ENCODE data around the gene IGF2R. TPM values are rescaled to one million over a fixed set of nuclear protein-coding genes. Genes with fewer than 3 reads are reported as not detected.

Gene IGF2R
- total RNA-seq, 1 donor from 2014 or later, result 73.4 TPM

DNA sequence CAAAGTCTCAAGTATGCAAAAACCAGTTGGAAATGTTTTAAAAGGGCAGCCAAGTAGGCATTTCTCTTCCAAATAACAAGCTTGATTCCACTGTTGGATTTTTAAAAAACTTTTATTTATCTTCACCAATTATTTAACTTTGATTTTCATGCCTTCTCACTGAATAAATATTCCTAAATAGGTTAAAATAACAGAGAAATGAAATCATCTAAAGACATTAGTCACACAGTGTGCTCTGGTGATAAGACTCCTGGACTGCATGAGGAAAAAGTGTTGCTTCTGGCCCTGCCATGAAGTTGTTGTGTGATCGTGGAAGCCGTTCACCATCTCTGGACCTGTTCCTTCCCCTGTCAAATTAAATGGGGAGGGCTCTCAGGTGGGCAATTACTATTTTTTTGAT, 33.8 kb upstream of the IGF2R start:
- no peaks in the 10 kb centered on the region for H3K27me3 ChIP-seq
- no peak overlapping the region for H3K27ac ChIP-seq
- no peaks in the 10 kb centered on the region for H3K9me3 ChIP-seq
- intact Hi-C loops (cut with DNase I), result no loop called here
- TF ChIP-seq CTCF (IDR thresholded peaks at IDR 0.05) (no peak), POLR2AphosphoS5 (IDR thresholded peaks at IDR 0.05; ENCODE audit: insufficient read depth in 1 of 2, low read depth in 1 of 2) (no peak), POLR2A (IDR thresholded peaks at IDR 0.05) (no peak)
- peaks cover 11% of the 10 kb centered on the region for H3K4me1 ChIP-seq
- DNase-seq (ENCODE audit: extremely low spot score in 2 of 2), result no peak
- H3K36me3 ChIP-seq, result no peaks in the 10 kb centered on the region
- H3K4me3 ChIP-seq, result no peak overlapping the region

DNA sequence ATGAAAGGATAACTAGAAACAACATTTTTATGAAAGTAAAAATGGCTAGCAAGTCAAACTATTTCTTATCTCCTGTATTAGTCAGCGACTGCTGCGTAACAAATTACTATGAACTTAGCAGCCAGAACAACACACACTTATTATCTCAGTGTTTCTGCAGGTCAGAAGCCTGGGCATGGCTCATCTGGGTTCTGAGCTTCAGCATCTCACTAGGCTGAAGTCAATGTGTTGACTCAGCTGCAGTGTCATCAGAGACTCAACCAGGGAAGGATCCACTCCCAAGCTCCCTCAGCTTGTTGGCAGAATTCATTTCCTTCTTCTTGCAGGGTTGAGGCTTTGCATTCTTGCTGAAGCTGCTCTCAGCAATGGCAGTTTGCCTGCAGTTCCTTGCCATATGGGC, 33.2 kb upstream of the IGF2R start:
- no peak for DNase-seq (ENCODE audit: extremely low spot score in 2 of 2)
- peaks cover 11% of the 10 kb centered on the region for H3K4me1 ChIP-seq
- no peaks in the 10 kb centered on the region for H3K9me3 ChIP-seq
- H3K27me3 ChIP-seq, result no peaks in the 10 kb centered on the region
- no peaks in the 10 kb centered on the region for H3K36me3 ChIP-seq
- no peak for TF ChIP-seq CTCF (IDR thresholded peaks at IDR 0.05)
- TF ChIP-seq POLR2AphosphoS5 (IDR thresholded peaks at IDR 0.05; ENCODE audit: insufficient read depth in 1 of 2, low read depth in 1 of 2), result no peak
- intact Hi-C loops (cut with DNase I), result no loop called here
- H3K4me3 ChIP-seq, result no peak overlapping the region
- H3K27ac ChIP-seq, result no peak overlapping the region

DNA sequence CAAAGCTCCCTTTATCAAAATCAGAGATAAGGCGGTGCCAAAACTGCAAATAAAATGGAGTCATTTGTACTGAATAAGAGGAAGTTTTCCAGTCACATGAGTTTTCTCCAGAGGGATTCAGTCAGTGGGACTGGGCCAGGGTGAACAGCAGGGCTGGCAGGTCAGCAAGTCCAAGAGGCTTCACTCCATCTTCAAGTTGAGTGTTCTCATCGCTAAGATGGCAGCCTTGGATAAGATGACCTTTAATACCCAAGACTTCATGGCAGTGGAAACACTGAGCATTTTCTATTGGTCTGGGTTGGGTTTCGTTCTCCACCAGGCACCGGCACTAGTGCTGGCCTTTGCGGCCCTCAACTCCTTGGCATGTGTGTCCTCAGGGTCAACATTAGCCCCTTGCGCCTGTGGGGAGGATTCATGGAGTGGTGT, 29.3 kb upstream of the IGF2R start:
- Histone ChIP-seq H3K27me3 (no peaks in the 10 kb centered on the region), H3K36me3 (no peaks in the 10 kb centered on the region), H3K27ac (no peak overlapping the region), H3K4me1 (peaks cover 13% of the 10 kb centered on the region), H3K4me3 (no peak overlapping the region), H3K9me3 (no peaks in the 10 kb centered on the region)
- intact Hi-C loops (cut with DNase I), result loop anchor here (5.0 kb wide), 1 partner anchor 77 kb away; no protein-coding TSS in a partner anchor
- TF ChIP-seq POLR2A (IDR thresholded peaks at IDR 0.05) (no peak), POLR2AphosphoS5 (IDR thresholded peaks at IDR 0.05; ENCODE audit: insufficient read depth in 1 of 2, low read depth in 1 of 2) (no peak), CTCF (IDR thresholded peaks at IDR 0.05) (no peak)
- DNase-seq (ENCODE audit: extremely low spot score in 2 of 2), result no peak

GRCh38 chr6:159941286-159942113, 27.4 kb upstream of the IGF2R start:
- peak in 2 of 3 experiments; percentile 7 to 52 for TF ChIP-seq CTCF (IDR thresholded peaks at IDR 0.05)
- TF ChIP-seq POLR2AphosphoS5 (IDR thresholded peaks at IDR 0.05; ENCODE audit: insufficient read depth in 1 of 2, low read depth in 1 of 2), result no peak
- no peak for DNase-seq (ENCODE audit: extremely low spot score in 2 of 2)
- H3K4me1 ChIP-seq, result peaks cover 13% of the 10 kb centered on the region
- no peak overlapping the region for H3K4me3 ChIP-seq
- H3K36me3 ChIP-seq, result no peaks in the 10 kb centered on the region
- no peak overlapping the region for H3K27ac ChIP-seq
- H3K9me3 ChIP-seq, result no peaks in the 10 kb centered on the region
- no peaks in the 10 kb centered on the region for H3K27me3 ChIP-seq
- intact Hi-C loops (cut with DNase I), result loop anchor here (5.0 kb wide), 1 partner anchor 79 kb away; no protein-coding TSS in a partner anchor

DNA sequence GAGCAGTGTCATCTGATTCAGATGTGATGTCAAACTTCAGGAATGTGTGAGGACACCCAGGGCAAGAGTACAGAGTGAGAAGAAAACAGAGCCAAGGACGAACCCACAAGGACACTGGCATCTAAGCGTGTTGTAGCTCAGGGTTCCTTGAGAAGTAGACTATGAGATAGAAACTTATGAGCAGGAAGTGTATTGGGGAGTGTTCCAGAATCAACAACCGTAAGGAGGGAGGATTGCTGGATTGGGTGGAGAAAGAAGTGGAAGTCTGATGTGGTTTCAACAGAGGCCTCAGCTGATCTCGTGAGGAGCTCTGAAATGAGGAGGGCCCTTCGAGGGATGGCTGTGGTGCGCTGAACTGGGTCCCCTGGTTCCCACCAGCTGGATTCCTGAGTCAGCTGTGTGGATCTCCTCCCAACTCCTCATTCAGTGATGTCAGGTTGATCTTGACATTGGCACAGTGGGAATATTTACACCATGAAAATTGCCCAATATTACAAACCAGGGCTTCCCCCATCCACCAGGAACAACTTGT, 25.7 kb upstream of the IGF2R start:
- no peaks in the 10 kb centered on the region for H3K9me3 ChIP-seq
- H3K27me3 ChIP-seq, result no peaks in the 10 kb centered on the region
- TF ChIP-seq POLR2AphosphoS5 (IDR thresholded peaks at IDR 0.05; ENCODE audit: insufficient read depth in 1 of 2, low read depth in 1 of 2) (no peak), POLR2A (IDR thresholded peaks at IDR 0.05) (no peak), CTCF (IDR thresholded peaks at IDR 0.05) (no peak)
- H3K27ac ChIP-seq, result peak overlapping the region; percentile 64
- no peaks in the 10 kb centered on the region for H3K36me3 ChIP-seq
- peaks cover 13% of the 10 kb centered on the region for H3K4me1 ChIP-seq
- no peak overlapping the region for H3K4me3 ChIP-seq
- intact Hi-C loops (cut with DNase I), result loop anchor here (5.0 kb wide), 1 partner anchor 81 kb away; no protein-coding TSS in a partner anchor
- DNase-seq (ENCODE audit: extremely low spot score in 2 of 2), result no peak

Data from vagina (tissue), 2 donors.